ENCODE results near the gene CUL4A. TPM values are rescaled to one million over a fixed set of nuclear protein-coding genes. Genes with fewer than 3 reads are reported as not detected.

Gene CUL4A
- total and polyA plus RNA-seq, 10 donors, result 24.4 to 99.3 (median 63.9) TPM

DNA sequence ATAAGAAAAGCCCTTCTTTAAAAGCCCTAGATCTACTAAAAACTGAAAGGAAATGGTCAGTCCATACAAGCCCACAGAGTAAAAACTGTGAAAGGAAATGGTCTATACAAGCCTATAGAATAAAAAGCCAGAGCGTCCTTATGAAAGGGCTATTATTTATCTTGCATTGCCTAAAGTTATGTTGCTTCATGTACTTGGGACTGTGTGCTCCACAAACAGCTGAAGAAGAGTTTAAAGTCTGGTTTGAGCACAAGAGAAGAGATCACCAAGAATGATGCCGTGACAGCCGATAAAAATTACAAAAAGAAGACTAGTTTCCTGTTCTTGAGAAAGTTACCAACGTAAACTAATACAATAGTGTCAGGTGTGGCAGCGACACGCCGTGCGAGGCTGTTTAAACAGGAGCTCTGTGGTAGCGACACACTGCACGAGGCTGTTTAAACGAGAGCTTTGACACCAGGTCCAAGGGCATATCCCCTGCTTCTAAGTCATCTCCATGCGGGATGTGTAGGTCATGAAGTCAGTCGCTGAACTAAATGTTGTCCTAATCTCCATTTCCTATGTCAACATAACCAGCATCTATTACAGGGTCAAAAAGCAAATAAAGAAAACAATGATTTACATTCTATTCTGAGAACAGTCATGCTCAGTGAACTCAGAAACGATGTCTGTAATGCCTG lies 25.8 kb upstream of the CUL4A start:
- 89 to 94% (median 92%) methylated on average over 14 of the region's 14 CpGs for WGBS, 5 donors
- no peaks in the 10 kb centered on the region for H3K27me3 ChIP-seq (replicated peaks in 1 of 7)
- no peak overlapping the region for H3K4me3 ChIP-seq
- peaks cover 0 to 63% (median 31%) of the 10 kb centered on the region in 6 donors for H3K4me1 ChIP-seq
- H3K27ac ChIP-seq, result no peak overlapping the region
- TF ChIP-seq, protein P1, sequence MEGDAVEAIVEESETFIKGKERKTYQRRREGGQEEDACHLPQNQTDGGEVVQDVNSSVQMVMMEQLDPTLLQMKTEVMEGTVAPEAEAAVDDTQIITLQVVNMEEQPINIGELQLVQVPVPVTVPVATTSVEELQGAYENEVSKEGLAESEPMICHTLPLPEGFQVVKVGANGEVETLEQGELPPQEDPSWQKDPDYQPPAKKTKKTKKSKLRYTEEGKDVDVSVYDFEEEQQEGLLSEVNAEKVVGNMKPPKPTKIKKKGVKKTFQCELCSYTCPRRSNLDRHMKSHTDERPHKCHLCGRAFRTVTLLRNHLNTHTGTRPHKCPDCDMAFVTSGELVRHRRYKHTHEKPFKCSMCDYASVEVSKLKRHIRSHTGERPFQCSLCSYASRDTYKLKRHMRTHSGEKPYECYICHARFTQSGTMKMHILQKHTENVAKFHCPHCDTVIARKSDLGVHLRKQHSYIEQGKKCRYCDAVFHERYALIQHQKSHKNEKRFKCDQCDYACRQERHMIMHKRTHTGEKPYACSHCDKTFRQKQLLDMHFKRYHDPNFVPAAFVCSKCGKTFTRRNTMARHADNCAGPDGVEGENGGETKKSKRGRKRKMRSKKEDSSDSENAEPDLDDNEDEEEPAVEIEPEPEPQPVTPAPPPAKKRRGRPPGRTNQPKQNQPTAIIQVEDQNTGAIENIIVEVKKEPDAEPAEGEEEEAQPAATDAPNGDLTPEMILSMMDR (IDR thresholded peaks at IDR 0.05 in 8 of 11, conservative IDR thresholded peaks at IDR 0.05 in 3 of 11), result no peak
- TF ChIP-seq POLR2AphosphoS5 (IDR thresholded peaks at IDR 0.05) (no peak), POLR2A (IDR thresholded peaks at IDR 0.05) (no peak)
- no peak for DNase-seq
- H3K36me3 ChIP-seq, result peaks cover 2 to 100% (median 66%) of the 10 kb centered on the region in 6 donors
- intact Hi-C loops (cut with DNase I; ENCODE audit: low total_unique reads), result no loop called here
- no peaks in the 10 kb centered on the region for H3K9me3 ChIP-seq

DNA sequence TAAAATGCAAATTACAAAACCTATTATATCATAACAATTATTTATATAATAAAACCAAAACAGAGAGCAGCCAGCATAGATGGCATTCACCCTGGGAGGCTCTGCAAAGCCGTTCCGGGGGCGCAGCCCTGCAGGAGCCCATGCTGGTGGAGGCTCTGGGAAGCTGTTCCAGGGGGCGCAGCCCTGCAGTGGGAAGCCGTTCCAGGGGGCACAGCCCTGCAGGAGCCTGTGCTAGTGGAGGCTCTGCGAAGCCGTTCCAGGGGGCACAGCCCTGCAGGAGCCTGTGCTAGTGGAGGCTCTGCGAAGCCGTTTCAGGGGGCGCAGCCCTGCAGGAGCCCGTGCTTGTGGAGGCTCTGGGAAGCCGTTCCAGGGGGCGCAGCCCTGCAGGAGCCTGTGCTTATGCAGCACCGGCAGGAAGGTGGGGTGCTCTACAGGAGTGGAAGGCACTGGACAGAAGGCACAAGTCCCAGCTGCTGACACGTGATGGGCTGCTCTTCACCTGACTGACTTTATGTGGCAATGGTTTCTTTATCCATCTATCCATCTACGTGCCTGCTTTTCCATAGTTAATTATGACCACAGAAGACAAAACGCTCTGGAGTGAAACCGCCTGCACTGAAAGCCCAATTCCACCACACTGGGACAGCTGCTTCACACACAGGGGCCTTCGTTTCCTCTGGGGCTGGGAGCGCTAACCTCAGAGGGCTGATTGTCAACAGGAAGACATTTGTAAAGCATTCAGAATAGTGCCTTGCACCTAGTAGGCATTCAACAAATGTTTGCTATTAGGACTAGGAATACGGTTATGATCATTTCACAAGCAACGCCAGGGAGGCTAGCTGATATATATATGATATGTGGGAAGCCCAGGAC lies 24.6 kb upstream of the CUL4A start:
- Histone ChIP-seq H3K27ac (peak overlapping the region in 4 of 8 donors; percentile 15 to 70 (median 42)), H3K27me3 (replicated peaks in 1 of 7) (no peaks in the 10 kb centered on the region), H3K36me3 (peaks cover 0 to 100% (median 62%) of the 10 kb centered on the region in 6 donors), H3K4me1 (peaks cover 0 to 54% (median 22%) of the 10 kb centered on the region in 6 donors), H3K9me3 (no peaks in the 10 kb centered on the region), H3K4me3 (peak overlapping the region in 2 of 8 donors; percentile 5 to 27)
- WGBS, 5 donors, result 71 to 78% (median 75%) methylated on average over 21 to 22 of the region's 22 CpGs
- TF ChIP-seq, protein P1 (IDR thresholded peaks at IDR 0.05 in 8 of 11, conservative IDR thresholded peaks at IDR 0.05 in 3 of 11), result no peak
- peak in 1 of 3 donors; percentile 5 for TF ChIP-seq POLR2AphosphoS5 (IDR thresholded peaks at IDR 0.05)
- no peak for TF ChIP-seq POLR2A (IDR thresholded peaks at IDR 0.05)
- intact Hi-C loops (cut with DNase I; ENCODE audit: low total_unique reads), result no loop called here
- DNase-seq, result no peak

DNA sequence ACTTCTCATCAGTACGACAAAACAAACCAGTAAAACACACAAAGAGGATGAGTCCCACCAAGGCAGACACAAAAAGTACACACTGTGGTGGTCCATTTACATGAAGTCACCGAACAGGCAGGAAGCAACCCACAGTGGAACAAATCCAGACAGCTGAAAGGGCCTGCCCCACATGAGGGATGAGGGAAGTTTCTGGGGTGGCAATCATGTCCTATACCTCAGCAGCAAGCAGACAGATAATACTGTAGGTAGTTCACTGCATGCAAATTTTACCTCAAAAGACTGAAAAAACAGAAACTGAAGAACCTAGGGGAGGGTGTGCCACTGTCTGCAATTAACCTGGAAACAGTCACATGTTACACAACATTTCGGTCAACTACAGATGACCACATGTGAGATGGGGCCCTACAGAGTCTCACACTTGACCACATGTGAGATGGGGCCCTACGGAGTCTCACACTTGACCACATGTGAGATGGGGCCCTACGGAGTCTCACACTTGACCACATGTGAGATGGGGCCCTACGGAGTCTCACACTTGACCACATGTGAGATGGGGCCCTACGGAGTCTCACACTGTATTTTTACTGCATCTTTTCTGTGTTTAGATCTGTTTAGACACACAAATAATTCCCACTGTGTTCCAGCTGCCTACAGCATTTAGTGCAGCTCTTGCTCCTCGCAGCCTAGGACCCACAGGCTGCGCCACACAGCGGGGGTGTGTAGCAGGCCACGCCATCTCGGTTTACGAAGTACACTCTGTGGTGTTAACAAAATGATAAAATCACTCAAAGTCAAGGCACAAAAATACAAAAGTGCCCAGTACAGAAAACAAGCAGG lies 23.1 kb upstream of the CUL4A start:
- 68 to 77% (median 71%) methylated on average over 12 to 13 of the region's 13 CpGs for WGBS, 5 donors
- Histone ChIP-seq H3K36me3 (peaks cover 0 to 100% (median 59%) of the 10 kb centered on the region in 6 donors), H3K27me3 (replicated peaks in 1 of 7) (no peaks in the 10 kb centered on the region), H3K27ac (peak overlapping the region in 4 of 8 donors; percentile 37 to 70 (median 48)), H3K4me3 (no peak overlapping the region), H3K4me1 (peaks cover 0 to 48% (median 18%) of the 10 kb centered on the region in 6 donors), H3K9me3 (no peaks in the 10 kb centered on the region)
- TF ChIP-seq POLR2A (IDR thresholded peaks at IDR 0.05), result no peak
- no peak for TF ChIP-seq POLR2AphosphoS5 (IDR thresholded peaks at IDR 0.05)
- TF ChIP-seq, protein P1 (IDR thresholded peaks at IDR 0.05 in 8 of 11, conservative IDR thresholded peaks at IDR 0.05 in 3 of 11), result no peak
- DNase-seq, result no peak
- intact Hi-C loops (cut with DNase I; ENCODE audit: low total_unique reads), result no loop called here
